PC-3 (cell line): ENCODE data around the gene MYBPH. TPM values are rescaled to one million over a fixed set of nuclear protein-coding genes. Genes with fewer than 3 reads are reported as not detected.

Experiments used
- ATAC-seq: fragments of 200-7000 bp; cut with Tn5 transposase; 2 replicates; pipeline ENCODE4 v1.9.1; 2020; ENCODE audit warnings: mild to moderate bottlenecking, moderate library complexity
- BruUV-seq: library from RNA; stranded (reverse); fragments of 400-500 nt; replicated peaks from 2 replicates; lab custom pipeline; 2021; lab: Mats Ljungman, UMichigan
- CTCF ChIA-PET: fragments of 300-600 bp; sonication (Branson Sonifier 250); formaldehyde crosslinking; loops from one replicate; lab custom pipeline; 2022; ENCODE audit warnings: antibody characterized with exemption; lab: Charles Lee
- POLR2A ChIA-PET: fragments of 300-600 bp; sonication (Branson Sonifier 250); formaldehyde crosslinking; loops from one replicate; lab custom pipeline; 2022; ENCODE audit warnings: antibody characterized with exemption; ENCODE audit not compliant: unreplicated experiment; lab: Charles Lee
- DNase-seq: peaks from one replicate; pipeline ENCODE4 v3.0.0-alpha.2; 2015
- H2AFZ ChIP-seq: fragments of 300-600 bp; sonication (generic); 2 replicates; pipeline ENCODE4 v1.6.0; 2016; ENCODE audit warnings: antibody characterized with exemption, low read length
- H3F3A ChIP-seq: fragments of 300-600 bp; sonication (generic); one replicate; pipeline ENCODE4 v1.6.0; 2017; ENCODE audit warnings: antibody characterized with exemption, low read length, control low read depth, mild to moderate bottlenecking; ENCODE audit not compliant: unreplicated experiment
- H3K27ac ChIP-seq: fragments of 300-600 bp; sonication (generic); 2 replicates; pipeline ENCODE4 v1.5.1; 2016; ENCODE audit warnings: mild to moderate bottlenecking, low read length
- H3K27me3 ChIP-seq: fragments of 300-600 bp; sonication (generic); 2 replicates; pipeline ENCODE4 v1.6.1; 2016; ENCODE audit warnings: low read length, mixed read lengths
- H3K36me3 ChIP-seq: fragments of 300-600 bp; sonication (generic); 2 replicates; pipeline ENCODE4 v1.6.1; 2016; ENCODE audit warnings: low read depth, mixed run types, low read length, mixed read lengths
- H3K4me1 ChIP-seq: fragments of 300-600 bp; sonication (generic); 2 replicates; pipeline ENCODE4 v1.5.1; 2016; ENCODE audit warnings: low read length; ENCODE audit not compliant: insufficient read depth
- H3K4me2 ChIP-seq: fragments of 300-600 bp; sonication (generic); 2 replicates; pipeline ENCODE4 v1.6.0; 2016; ENCODE audit warnings: low read length
- H3K4me3 ChIP-seq: fragments of 300-600 bp; sonication (generic); 2 replicates; pipeline ENCODE4 v1.5.1; 2016; ENCODE audit warnings: mild to moderate bottlenecking, low read length, mixed read lengths
- H3K79me2 ChIP-seq: fragments of 300-600 bp; sonication (generic); 2 replicates; pipeline ENCODE4 v1.6.1; 2017; ENCODE audit warnings: low read length, mixed read lengths
- H3K9ac ChIP-seq: fragments of 300-600 bp; sonication (generic); 2 replicates; pipeline ENCODE4 v1.6.0; 2016; ENCODE audit warnings: mild to moderate bottlenecking, low read length
- H3K9me2 ChIP-seq: fragments of 300-600 bp; sonication (generic); replicated peaks from 2 replicates; pipeline ENCODE4 v1.6.1; 2016; ENCODE audit warnings: mixed run types, low read length, mixed read lengths
- H3K9me3 ChIP-seq: fragments of 300-600 bp; sonication (generic); 2 replicates; pipeline ENCODE4 v1.6.1; 2016; ENCODE audit warnings: low read length, mixed read lengths
- H4K20me1 ChIP-seq: fragments of 300-600 bp; sonication (generic); 2 replicates; pipeline ENCODE4 v1.6.1; 2016; ENCODE audit warnings: low read length, mixed read lengths
- CTCF ChIP-seq: fragments of 300-600 bp; sonication (generic); conservative IDR thresholded peaks from 2 replicates; pipeline ENCODE4 v1.5.1; 2017; ENCODE audit warnings: antibody characterized with exemption, low read depth, mild to moderate bottlenecking, low read length
- EZH2 ChIP-seq: fragments of 300-600 bp; sonication (generic); IDR thresholded peaks from one replicate; pipeline ENCODE4 v1.6.1; 2017; ENCODE audit warnings: antibody characterized with exemption, mild to moderate bottlenecking, low read length; ENCODE audit not compliant: unreplicated experiment
- EZH2phosphoT487 ChIP-seq: fragments of 300-600 bp; sonication (generic); IDR thresholded peaks from 2 replicates; pipeline ENCODE4 v1.6.1; 2018; ENCODE audit warnings: mild to moderate bottlenecking, antibody characterized with exemption, low read length, borderline replicate concordance
- intact Hi-C: fragments of 100-400 bp; cut with micrococcal nuclease; formaldehyde crosslinking; loops from 2 replicates; pipeline ENCODE4 v1.9.0; 2023
- total RNA-seq: library from RNA; depleted of rRNA; stranded (reverse); fragments of >200 nt; gene quantifications from 2 replicates; pipeline ENCODE4 v1.2.3, GENCODE V29; 2014

Gene MYBPH
- total RNA-seq, 1 experiment from 2014 or later: not detected

- H3F3A ChIP-seq: no peaks in the 10 kb centered on the region
- no peak overlapping the region for H3K4me3 ChIP-seq
- H3K9ac ChIP-seq: no peak overlapping the region
- POLR2A ChIA-PET: no interaction called here
- no TSS peak for BruUV-seq
- H3K27me3 ChIP-seq: peaks cover 24% of the 10 kb centered on the region
- ATAC-seq (no peak), DNase-seq (no peak)
- no peaks in the 10 kb centered on the region for H3K79me2 ChIP-seq
- H3K9me2 ChIP-seq: no peaks in the 10 kb centered on the region
- H3K36me3 ChIP-seq: no peaks in the 10 kb centered on the region
- CTCF ChIA-PET: no interaction called here
- TF ChIP-seq EZH2 (no peak), EZH2phosphoT487 (no peak), CTCF (no peak)
- no peaks in the 10 kb centered on the region for H3K4me1 ChIP-seq
- H2AFZ ChIP-seq: no peak overlapping the region
- intact Hi-C loops: no loop called here
- H4K20me1 ChIP-seq: no peaks in the 10 kb centered on the region
- no peak overlapping the region for H3K4me2 ChIP-seq
- no peaks in the 10 kb centered on the region for H3K9me3 ChIP-seq
- H3K27ac ChIP-seq: no peak overlapping the region
Measured at GRCh38 chr1:203142684-203143408, 32.8 kb downstream of the MYBPH start.

GRCh38 chr1:203142124-203142523, 33.5 kb downstream of the MYBPH start:
- H2AFZ ChIP-seq: no peak overlapping the region
- H3K9me2 ChIP-seq: no peaks in the 10 kb centered on the region
- no peak for TF ChIP-seq EZH2phosphoT487
- TF ChIP-seq CTCF: no peak
- TF ChIP-seq EZH2: no peak
- ChIA-PET POLR2A (no interaction called here), CTCF (no interaction called here)
- no peak overlapping the region for H3K4me2 ChIP-seq
- no peak overlapping the region for H3K27ac ChIP-seq
- no peaks in the 10 kb centered on the region for H3K36me3 ChIP-seq
- no TSS peak for BruUV-seq
- no peaks in the 10 kb centered on the region for H3K9me3 ChIP-seq
- DNase-seq: no peak
- no peak overlapping the region for H3K4me3 ChIP-seq
- no peak overlapping the region for H3K9ac ChIP-seq
- H3K79me2 ChIP-seq: no peaks in the 10 kb centered on the region
- H3K27me3 ChIP-seq: peaks cover 31% of the 10 kb centered on the region
- H4K20me1 ChIP-seq: no peaks in the 10 kb centered on the region
- no peaks in the 10 kb centered on the region for H3K4me1 ChIP-seq
- no peak for ATAC-seq
- H3F3A ChIP-seq: no peaks in the 10 kb centered on the region
- intact Hi-C loops: no loop called here
